Measurements from ENCODE around the gene NR2F1-AS1. TPM values are rescaled to one million over a fixed set of nuclear protein-coding genes. Genes with fewer than 3 reads are reported as not detected.

The NR2F1-AS1 gene
- total RNA-seq, 1 donor from 2014 or later: 29.5 TPM

- DNase-seq (ENCODE audit: low spot score): no peak
Measured at GRCh38 chr5:93603078-93603792, 22.2 kb upstream of the NR2F1-AS1 start.

GRCh38 chr5:93602241-93603077 is 21.4 kb upstream of the NR2F1-AS1 start:
- no peak for DNase-seq (ENCODE audit: low spot score)

DNA sequence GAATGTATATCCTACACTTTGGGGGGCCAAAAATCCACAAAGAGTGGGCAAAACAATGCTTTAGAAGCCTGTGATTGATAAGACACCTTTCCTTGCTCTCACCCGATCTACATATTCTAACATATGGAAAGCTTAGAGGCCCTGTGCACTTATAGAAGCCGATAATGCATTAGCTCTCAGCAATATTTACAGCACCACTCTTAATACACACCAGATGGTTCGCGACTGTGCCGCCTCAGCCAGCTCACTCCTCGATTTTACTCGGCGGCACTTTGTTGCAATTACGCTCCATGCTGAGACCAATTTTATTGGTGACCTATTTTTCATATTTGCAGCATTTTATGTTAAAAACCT is 20.8 kb upstream of the NR2F1-AS1 start:
- no peak for DNase-seq (ENCODE audit: low spot score)

DNA sequence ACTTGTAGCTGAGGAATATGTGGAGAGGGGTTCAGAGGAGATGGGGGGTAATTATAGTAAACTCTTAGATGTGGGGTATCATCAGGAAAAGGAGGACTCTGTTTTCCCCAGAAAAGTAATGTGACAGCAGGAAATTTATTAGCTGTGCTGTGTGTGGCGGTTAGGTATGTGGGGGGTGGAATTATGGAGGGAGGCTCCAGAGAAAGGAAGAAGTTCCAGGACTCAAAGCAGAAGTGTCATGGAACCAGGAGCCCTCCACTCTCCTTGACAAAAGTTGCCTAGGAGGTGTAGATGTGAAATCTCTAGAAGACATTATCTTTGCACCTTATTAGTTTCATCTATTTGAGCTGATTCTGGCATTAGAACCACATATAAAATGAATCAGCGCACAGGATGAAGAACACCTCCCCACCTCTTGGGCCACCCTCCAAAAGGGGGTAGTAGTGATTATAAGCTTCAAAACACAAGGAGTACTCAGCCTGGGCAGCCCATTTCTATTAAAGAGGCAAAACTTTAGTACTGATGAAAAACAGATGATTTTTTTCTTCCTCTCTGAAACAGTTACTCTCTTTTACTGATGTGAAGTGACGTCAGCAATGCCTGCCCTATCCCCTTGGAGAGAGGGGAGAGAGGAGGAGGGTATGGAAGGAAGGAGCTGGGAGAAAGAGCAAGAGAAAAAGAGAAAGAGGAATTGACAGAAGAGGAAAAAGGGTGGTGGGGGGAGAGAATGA is 20.2 kb upstream of the NR2F1-AS1 start:
- no peak for DNase-seq (ENCODE audit: low spot score)

DNA sequence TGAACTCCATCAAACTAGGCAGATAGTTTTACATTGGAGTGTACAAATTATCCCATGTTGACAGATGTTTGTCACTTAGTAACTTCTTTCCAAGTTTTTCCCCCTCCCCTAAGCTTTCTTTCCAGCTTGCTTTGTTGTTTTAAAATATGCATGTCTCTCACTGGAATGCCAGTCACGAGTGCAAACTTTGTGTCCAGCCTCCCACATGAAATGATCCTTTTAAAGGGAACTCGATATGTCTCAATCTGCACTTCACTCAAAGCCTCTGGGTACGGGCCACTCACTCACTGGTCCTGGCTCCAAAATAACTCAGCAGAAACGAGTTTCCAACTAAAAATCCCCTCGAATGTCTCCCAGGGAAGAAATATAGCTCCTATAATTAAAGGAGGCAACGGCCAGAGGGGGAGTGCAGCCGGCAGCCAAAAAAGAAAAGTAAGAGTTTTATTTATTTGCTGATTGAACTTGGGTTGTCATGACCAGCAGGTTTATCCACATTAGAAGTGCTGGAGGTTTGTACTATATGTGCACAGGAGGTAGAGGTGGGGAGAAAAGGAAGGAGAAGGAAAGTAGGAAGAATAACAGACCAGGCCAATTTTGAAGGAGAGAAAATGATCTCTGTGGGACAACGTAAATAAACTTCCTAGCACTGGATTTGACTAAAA is 19.5 kb upstream of the NR2F1-AS1 start:
- DNase-seq (ENCODE audit: low spot score): no peak

- no peak for DNase-seq (ENCODE audit: low spot score)
Measured at GRCh38 chr5:93599399-93600120, 18.5 kb upstream of the NR2F1-AS1 start.

DNA sequence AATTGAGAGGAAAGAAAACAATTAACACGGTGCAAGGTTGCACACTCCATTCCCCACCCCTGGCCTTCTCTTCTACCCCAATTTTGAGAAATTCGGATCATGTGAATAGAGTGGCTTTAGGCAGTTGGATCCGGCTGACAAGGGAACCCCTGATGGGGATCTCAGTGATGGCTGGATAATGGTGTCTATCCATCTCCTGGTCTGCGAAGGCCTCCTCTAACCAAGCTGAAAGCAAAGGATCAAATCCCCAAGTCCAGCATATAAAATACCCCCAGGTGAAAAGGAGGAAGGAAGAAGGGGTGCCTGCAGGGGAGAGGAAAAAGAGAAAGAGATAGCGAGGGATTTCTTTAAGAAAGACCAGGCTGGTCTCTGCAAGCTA is 18.0 kb upstream of the NR2F1-AS1 start:
- DNase-seq (ENCODE audit: low spot score): no peak

- no peak for DNase-seq (ENCODE audit: low spot score)
Measured at GRCh38 chr5:93598091-93599000, 17.3 kb upstream of the NR2F1-AS1 start.

- peak; percentile 82 for DNase-seq (ENCODE audit: low spot score)
Measured at GRCh38 chr5:93596676-93597490, 15.9 kb upstream of the NR2F1-AS1 start.

DNA sequence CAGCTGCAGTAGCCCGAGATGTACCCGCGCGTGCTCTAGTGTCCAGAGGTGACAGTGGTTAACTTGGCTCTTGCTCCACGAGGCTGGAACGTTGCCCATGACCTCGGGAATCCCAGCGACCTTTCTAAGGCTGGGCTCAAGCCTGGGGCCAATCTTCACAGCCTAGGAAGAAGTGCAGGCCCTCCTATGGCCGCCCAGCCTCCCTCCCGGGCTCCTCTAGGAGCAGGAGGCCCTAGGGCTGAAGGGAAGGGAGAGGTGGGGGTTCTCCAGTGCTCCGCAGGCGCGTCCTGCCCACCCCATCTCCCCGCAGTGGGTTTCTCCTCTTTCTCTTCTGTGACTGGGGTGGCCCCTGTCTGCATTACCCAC is 15.3 kb upstream of the NR2F1-AS1 start:
- no peak for DNase-seq (ENCODE audit: low spot score)

GRCh38 chr5:93595420-93596147 is 14.6 kb upstream of the NR2F1-AS1 start:
- DNase-seq (ENCODE audit: low spot score): no peak

GRCh38 chr5:93594591-93595419 is 13.8 kb upstream of the NR2F1-AS1 start:
- DNase-seq (ENCODE audit: low spot score): no peak

DNA sequence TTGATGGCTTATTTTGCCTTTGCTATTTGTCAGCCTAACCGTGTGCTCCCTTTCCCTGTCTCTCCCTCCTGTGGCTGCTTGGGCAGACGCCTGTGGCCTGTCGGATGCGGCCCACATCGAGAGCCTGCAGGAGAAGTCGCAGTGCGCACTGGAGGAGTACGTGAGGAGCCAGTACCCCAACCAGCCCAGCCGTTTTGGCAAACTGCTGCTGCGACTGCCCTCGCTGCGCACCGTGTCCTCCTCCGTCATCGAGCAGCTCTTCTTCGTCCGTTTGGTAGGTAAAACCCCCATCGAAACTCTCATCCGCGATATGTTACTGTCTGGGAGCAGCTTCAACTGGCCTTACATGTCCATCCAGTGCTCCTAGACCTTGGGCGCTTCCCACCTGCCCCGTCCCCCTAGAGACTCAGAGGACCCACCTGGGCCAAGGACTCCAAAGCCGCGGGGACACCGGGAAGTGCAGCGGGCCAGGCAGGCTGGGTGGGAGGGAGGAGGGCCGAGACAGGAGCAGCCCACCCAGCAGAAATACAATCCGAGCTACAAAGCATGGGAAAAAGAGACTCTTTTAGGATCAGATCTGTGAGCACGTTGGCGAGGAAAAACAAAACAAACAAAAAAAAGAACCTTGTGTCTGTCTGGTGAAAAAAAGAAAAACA is 12.6 kb upstream of the NR2F1-AS1 start:
- no peak for DNase-seq (ENCODE audit: low spot score)

- no peak for DNase-seq (ENCODE audit: low spot score)
Measured at GRCh38 chr5:93592883-93593282, 11.9 kb upstream of the NR2F1-AS1 start.

DNA sequence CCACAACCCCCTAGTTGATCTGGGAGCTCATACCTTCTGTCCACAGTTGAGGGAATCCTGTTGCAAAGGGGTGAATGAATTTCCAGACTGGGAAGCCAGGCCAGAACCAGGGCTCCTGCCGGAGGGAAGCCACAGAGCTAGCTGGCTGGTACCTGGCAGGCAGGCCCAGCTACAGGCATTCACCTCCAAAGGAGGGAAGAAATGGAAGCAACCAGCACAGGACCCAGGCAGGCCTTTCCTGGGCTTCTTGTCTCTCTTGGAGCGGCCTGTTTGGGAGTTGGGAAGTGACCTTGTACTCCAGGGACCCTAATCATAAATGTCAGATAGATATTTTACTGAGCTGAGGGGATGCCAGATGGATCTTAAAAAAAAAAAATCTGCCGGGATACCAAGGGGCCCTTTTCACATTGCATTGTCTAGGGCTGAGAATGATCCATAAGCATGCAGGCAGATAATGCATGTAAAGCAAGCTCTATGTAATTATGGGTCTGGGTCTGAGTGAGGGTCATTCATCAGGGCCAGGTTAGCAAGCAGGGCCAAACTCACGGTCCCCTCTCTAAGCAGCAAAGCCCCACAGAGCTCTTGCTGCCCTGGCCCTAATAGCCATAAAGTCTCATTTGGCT is 10.4 kb upstream of the NR2F1-AS1 start:
- no peak for DNase-seq (ENCODE audit: low spot score)

GRCh38 chr5:93590493-93590892 is 9.5 kb upstream of the NR2F1-AS1 start:
- no peak for DNase-seq (ENCODE audit: low spot score)

DNA sequence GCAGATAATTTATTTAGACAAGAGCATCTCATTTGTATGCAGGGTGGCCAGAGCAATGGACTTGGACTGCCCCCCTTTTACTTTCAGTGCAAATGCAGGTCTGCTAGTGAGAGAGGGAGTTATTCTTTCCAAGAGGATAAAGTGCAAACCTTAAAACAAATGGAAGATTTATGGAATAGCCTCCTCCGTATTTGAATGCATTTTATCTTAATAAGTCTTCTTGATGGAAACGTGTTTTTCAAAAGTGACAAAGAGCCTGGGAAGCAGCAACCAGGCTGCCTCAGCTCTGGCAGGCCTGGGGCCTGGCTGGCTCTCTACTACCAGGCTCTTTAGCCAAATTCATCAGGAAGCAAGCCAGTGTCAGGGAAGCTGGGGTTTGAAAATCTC is 8.8 kb upstream of the NR2F1-AS1 start:
- DNase-seq (ENCODE audit: low spot score): no peak
